Trophoblast cell (in vitro differentiated cells and primary cell): Measurements from ENCODE around the gene HMCN2.

ENCODE experiments used
- DNase-seq, 2 donors: peaks; one replicate each; pipeline ENCODE4 v3.0.0-alpha.2; 2016
- H2AFZ ChIP-seq: 2 replicates; pipeline ENCODE4 v1.6.1; 2013; ENCODE audit warnings: low read length, moderate library complexity, mild to moderate bottlenecking; ENCODE audit not compliant: insufficient read depth, poor library complexity
- H2AK5ac ChIP-seq: 2 replicates; pipeline ENCODE4 v1.6.1; 2013; ENCODE audit warnings: mild to moderate bottlenecking, low read length
- H2BK120ac ChIP-seq: 2 replicates; pipeline ENCODE4 v1.6.1; 2013; ENCODE audit warnings: low read length, mild to moderate bottlenecking, moderate library complexity; ENCODE audit not compliant: insufficient read depth, poor library complexity
- H2BK12ac ChIP-seq: 2 replicates; pipeline ENCODE4 v1.6.1; 2013; ENCODE audit warnings: mild to moderate bottlenecking, low read length, moderate library complexity
- H2BK5ac ChIP-seq: 2 replicates; pipeline ENCODE4 v1.6.1; 2013; ENCODE audit warnings: low read length, low read depth, moderate library complexity, mild to moderate bottlenecking; ENCODE audit not compliant: poor library complexity
- H3K14ac ChIP-seq: 2 replicates; pipeline ENCODE4 v1.6.1; 2013; ENCODE audit warnings: mild to moderate bottlenecking, low read length
- H3K18ac ChIP-seq: 2 replicates; pipeline ENCODE4 v1.6.1; 2013; ENCODE audit warnings: mild to moderate bottlenecking, low read length
- H3K23ac ChIP-seq: 2 replicates; pipeline ENCODE4 v1.6.1; 2013; ENCODE audit warnings: low read length
- H3K27ac ChIP-seq: 2 replicates; pipeline ENCODE4 v1.5.1; 2013; ENCODE audit warnings: low read depth, mild to moderate bottlenecking, inconsistent platforms, low read length, moderate library complexity
- H3K27me3 ChIP-seq: 2 replicates; pipeline ENCODE4 v1.6.1; 2013; ENCODE audit warnings: inconsistent platforms, mild to moderate bottlenecking, low read length, moderate library complexity; ENCODE audit not compliant: insufficient read depth
- H3K36me3 ChIP-seq, 2 experiments: 1 replicate in 1 of 2; 2 replicates in 1 of 2; pipeline ENCODE4 v1.6.1; 2013; ENCODE audit warnings: low read length in 2 of 2, mild to moderate bottlenecking in 2 of 2, moderate library complexity in 1 of 2; ENCODE audit not compliant: insufficient read depth in 2 of 2, control insufficient read depth in 1 of 2
- H3K4ac ChIP-seq: 2 replicates; pipeline ENCODE4 v1.6.1; 2013; ENCODE audit warnings: low read depth, mild to moderate bottlenecking, low read length, moderate library complexity
- H3K4me1 ChIP-seq, 2 experiments: 1 replicate in 1 of 2; 2 replicates in 1 of 2; pipeline ENCODE4 v1.6.1; 2013; ENCODE audit warnings: low read length in 2 of 2, mild to moderate bottlenecking in 2 of 2, moderate library complexity in 1 of 2; ENCODE audit not compliant: insufficient read depth in 2 of 2, control insufficient read depth in 1 of 2
- H3K4me2 ChIP-seq: 2 replicates; pipeline ENCODE4 v1.6.1; 2013; ENCODE audit warnings: inconsistent platforms, mild to moderate bottlenecking, low read length, moderate library complexity
- H3K4me3 ChIP-seq: 2 replicates; pipeline ENCODE4 v1.5.1; 2013; ENCODE audit warnings: mild to moderate bottlenecking, low read depth, low read length, inconsistent platforms
- H3K79me1 ChIP-seq: one replicate; pipeline ENCODE4 v1.6.1; 2013; ENCODE audit warnings: low read length
- H3K79me2 ChIP-seq: 2 replicates; pipeline ENCODE4 v1.6.1; 2013; ENCODE audit warnings: low read length, mild to moderate bottlenecking; ENCODE audit not compliant: control insufficient read depth, insufficient read depth, poor library complexity
- H3K9ac ChIP-seq: 2 replicates; pipeline ENCODE4 v1.6.1; 2013; ENCODE audit warnings: mild to moderate bottlenecking, low read length
- H3K9me3 ChIP-seq: 2 replicates; pipeline ENCODE4 v1.6.1; 2013; ENCODE audit warnings: low read depth, mild to moderate bottlenecking, control low read depth, inconsistent platforms, low read length; ENCODE audit not compliant: insufficient read depth
- H4K12ac ChIP-seq: 2 replicates; pipeline ENCODE4 v1.6.1; 2013; ENCODE audit warnings: low read depth, mild to moderate bottlenecking, low read length, moderate library complexity
- H4K8ac ChIP-seq: 2 replicates; pipeline ENCODE4 v1.6.1; 2013; ENCODE audit warnings: low read depth, mild to moderate bottlenecking, low read length, moderate library complexity
- H4K91ac ChIP-seq: one replicate; pipeline ENCODE4 v1.6.1; 2013; ENCODE audit warnings: low read depth, mild to moderate bottlenecking, low read length, moderate library complexity
- WGBS: extraction: QIAGEN DNeasy Blood & Tissue Kit; methylation state at CpG from one replicate; pipeline ENCODE4 v1.1.7; 2013; ENCODE audit warnings: missing lambda C conversion rate; ENCODE audit not compliant: insufficient read length, insufficient coverage; ENCODE audit errors: extremely low coverage; 5-methylcytosine and 5-hydroxymethylcytosine counted together

HMCN2 gene

DNA sequence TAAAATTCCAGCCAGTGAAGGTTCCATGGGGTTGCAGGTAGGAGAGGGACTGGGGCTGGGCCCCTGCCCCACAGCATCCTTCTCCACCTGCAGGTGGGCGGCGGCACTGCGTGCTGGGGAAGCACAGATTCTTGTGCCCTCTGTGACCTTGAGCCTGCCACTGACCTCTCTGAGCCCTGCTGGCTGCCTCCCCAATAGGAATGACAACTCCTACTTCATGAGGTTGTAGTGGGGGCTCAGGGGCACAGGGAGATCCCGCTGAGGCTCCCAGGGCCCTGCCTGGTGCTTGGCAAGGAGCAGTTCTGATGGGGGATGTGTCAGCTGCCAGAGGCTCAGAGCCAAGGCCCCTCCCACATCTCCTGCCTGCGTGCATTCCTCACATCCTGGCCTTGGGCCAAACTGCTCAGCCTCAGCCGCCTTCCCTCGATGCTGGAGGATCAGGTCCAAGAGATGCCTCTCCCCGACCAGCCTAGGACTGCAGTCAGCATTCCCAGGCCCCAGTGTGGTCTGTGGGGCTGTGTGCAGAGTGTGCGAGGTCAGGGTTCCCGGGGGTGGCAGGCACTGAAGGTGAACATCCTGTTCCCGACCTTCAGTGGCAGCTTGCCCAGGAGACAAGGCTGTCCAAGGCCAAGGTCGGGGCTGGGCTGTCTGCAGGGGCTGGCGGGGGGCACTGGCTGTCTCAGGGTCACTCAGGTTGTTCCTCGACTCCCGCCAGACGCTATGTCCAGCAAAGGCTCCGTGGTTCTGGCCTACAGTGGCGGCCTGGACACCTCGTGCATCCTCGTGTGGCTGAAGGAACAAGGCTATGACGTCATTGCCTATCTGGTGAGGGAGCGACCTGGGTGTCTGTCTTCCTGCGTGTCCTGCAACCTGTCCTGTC lies 186.2 kb downstream of the HMCN2 start:
- Histone ChIP-seq H3K18ac (no peak overlapping the region), H2BK5ac (no peak overlapping the region), H3K9me3 (peaks cover 4% of the 10 kb centered on the region), H2AFZ (no peak overlapping the region), H4K91ac (no peak overlapping the region), H3K9ac (no peak overlapping the region), H3K27me3 (no peaks in the 10 kb centered on the region), H4K12ac (no peak overlapping the region), H4K8ac (no peak overlapping the region), H3K79me1 (peaks cover 2% of the 10 kb centered on the region), H3K4ac (no peak overlapping the region), H3K23ac (no peak overlapping the region), H3K14ac (no peak overlapping the region), H3K4me3 (no peak overlapping the region), H2BK120ac (no peak overlapping the region), H2BK12ac (no peak overlapping the region), H3K79me2 (no peaks in the 10 kb centered on the region), H3K4me2 (no peak overlapping the region), H2AK5ac (no peak overlapping the region), H3K36me3 (no peaks in the 10 kb centered on the region), H3K27ac (peak overlapping the region; percentile 2), H3K4me1 (peaks cover 27 to 32% of the 10 kb centered on the region in 2 experiments)
- DNase-seq: peak; percentile 76 to 86
- no CpG with 5 or more reads among the region's 23 CpGs for WGBS

DNA sequence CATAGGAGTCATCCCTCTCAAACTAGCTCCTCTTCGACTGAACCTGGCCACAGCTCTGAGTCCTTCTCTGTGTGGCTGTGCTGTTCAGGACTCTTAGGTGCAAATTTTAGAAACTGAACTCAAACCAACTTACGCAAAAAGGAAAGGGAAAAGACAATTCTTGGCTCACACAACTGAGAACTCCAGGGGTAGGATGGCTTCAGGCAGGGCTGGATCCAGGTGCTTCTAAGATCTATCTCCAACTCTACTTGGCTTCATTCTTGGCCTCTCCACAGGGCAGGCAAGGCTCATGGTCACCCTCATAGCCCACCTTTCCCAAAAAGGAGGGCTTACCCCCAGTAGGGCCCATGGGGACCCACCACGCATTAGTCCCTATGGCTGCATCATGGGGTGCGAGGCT lies 187.3 kb downstream of the HMCN2 start:
- Histone ChIP-seq H3K23ac (no peak overlapping the region), H2BK5ac (no peak overlapping the region), H2BK120ac (no peak overlapping the region), H4K12ac (no peak overlapping the region), H3K79me1 (no peaks in the 10 kb centered on the region), H3K4ac (no peak overlapping the region), H3K36me3 (no peaks in the 10 kb centered on the region), H3K27ac (no peak overlapping the region), H3K4me1 (peaks cover 16 to 21% of the 10 kb centered on the region in 2 experiments), H2AFZ (no peak overlapping the region), H4K91ac (no peak overlapping the region), H2AK5ac (no peak overlapping the region), H3K79me2 (no peaks in the 10 kb centered on the region), H3K14ac (no peak overlapping the region), H3K18ac (no peak overlapping the region), H2BK12ac (no peak overlapping the region), H3K9me3 (peaks cover 3% of the 10 kb centered on the region), H3K9ac (no peak overlapping the region), H3K27me3 (no peaks in the 10 kb centered on the region), H4K8ac (no peak overlapping the region), H3K4me3 (no peak overlapping the region), H3K4me2 (no peak overlapping the region)
- no peak for DNase-seq
- WGBS: no CpG with 5 or more reads among the region's 4 CpGs

DNA sequence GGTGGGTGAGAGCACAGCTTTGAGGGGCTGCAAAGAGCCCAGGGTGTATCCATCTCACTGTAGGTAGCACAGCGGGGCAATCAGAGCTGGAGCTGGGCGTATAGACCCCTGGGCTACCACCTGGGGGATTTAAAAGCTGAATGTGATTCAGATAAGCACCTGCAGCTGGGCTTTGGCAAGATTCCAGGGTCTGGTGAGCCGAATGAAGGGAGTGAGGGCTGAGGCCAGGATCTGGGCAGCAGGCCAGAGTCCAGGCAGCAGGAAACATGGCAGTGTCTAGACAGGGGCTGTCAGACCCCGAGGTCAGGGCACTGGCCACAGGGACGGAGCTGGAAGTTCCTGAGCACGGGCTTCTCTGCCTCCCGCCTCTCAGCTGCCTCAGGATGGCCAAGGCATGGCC lies 187.9 kb downstream of the HMCN2 start:
- no peak overlapping the region for H3K18ac ChIP-seq
- H3K14ac ChIP-seq: no peak overlapping the region
- H3K4me3 ChIP-seq: no peak overlapping the region
- H3K36me3 ChIP-seq: no peaks in the 10 kb centered on the region
- no peak overlapping the region for H2AK5ac ChIP-seq
- no peaks in the 10 kb centered on the region for H3K27me3 ChIP-seq
- no peak overlapping the region for H3K27ac ChIP-seq
- no CpG with 5 or more reads among the region's 7 CpGs for WGBS
- H3K4me2 ChIP-seq: no peak overlapping the region
- no peak overlapping the region for H4K12ac ChIP-seq
- H4K8ac ChIP-seq: no peak overlapping the region
- peaks cover 11 to 16% of the 10 kb centered on the region in 2 experiments for H3K4me1 ChIP-seq
- no peak overlapping the region for H2BK12ac ChIP-seq
- no peak overlapping the region for H2BK120ac ChIP-seq
- no peak overlapping the region for H3K9ac ChIP-seq
- H3K4ac ChIP-seq: no peak overlapping the region
- no peaks in the 10 kb centered on the region for H3K79me1 ChIP-seq
- DNase-seq: no peak
- H3K9me3 ChIP-seq: no peaks in the 10 kb centered on the region
- H2BK5ac ChIP-seq: no peak overlapping the region
- H4K91ac ChIP-seq: no peak overlapping the region
- H2AFZ ChIP-seq: no peak overlapping the region
- H3K23ac ChIP-seq: no peak overlapping the region
- H3K79me2 ChIP-seq: no peaks in the 10 kb centered on the region

DNA sequence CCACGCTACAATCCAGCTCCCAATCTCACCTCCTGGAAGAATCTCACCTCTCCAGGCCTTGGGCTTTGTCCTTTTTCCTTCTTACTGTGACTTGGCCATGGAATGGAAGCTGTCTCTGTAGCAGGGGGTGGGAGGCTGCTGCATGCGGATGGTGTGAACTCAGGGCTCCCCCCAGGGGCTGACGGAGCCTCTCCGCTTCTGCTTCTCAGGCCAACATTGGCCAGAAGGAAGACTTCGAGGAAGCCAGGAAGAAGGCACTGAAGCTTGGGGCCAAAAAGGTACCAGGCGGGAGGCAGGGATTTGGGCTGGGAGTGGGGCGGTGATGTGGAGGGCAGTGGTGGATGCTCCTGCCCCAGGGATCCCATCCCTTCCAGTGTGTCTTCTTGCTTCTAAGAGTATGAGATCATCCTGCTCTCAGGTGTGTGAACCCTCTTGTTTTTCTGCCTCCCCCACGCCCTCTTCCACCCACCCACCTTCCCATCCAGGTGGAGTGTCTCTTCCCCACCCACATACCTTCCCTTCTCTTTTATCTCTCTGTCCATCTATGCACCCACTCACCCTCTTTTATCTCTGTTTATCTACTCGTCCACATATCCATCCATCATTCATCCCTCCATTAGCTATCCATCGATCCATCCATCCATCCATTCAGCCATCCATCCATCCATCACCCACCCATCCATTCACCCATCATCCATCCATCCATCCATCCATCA lies 188.7 kb downstream of the HMCN2 start:
- Histone ChIP-seq H4K91ac (no peak overlapping the region), H3K18ac (no peak overlapping the region), H3K4me3 (no peak overlapping the region), H3K9me3 (no peaks in the 10 kb centered on the region), H3K36me3 (no peaks in the 10 kb centered on the region), H3K14ac (no peak overlapping the region), H4K8ac (no peak overlapping the region), H3K9ac (no peak overlapping the region), H3K4me2 (no peak overlapping the region), H2BK12ac (no peak overlapping the region), H2AFZ (no peak overlapping the region), H3K4me1 (peaks cover 11 to 16% of the 10 kb centered on the region in 2 experiments), H2BK120ac (no peak overlapping the region), H3K23ac (no peak overlapping the region), H3K4ac (no peak overlapping the region), H3K27me3 (no peaks in the 10 kb centered on the region), H2AK5ac (no peak overlapping the region), H4K12ac (no peak overlapping the region), H2BK5ac (no peak overlapping the region), H3K79me2 (no peaks in the 10 kb centered on the region), H3K79me1 (no peaks in the 10 kb centered on the region), H3K27ac (no peak overlapping the region)
- WGBS: 94% methylated on average over 2 of the region's 10 CpGs
- DNase-seq: no peak
